Lower leg skin (tissue), 4 donors: ENCODE data around the gene KDM3B. TPM values are rescaled to one million over a fixed set of nuclear protein-coding genes. Genes with fewer than 3 reads are reported as not detected.

ENCODE experiments used
- DNase-seq, 2 donors: peaks; one replicate each; pipeline ENCODE4 v3.0.0-alpha.2; 2019; ENCODE audit warnings: low spot score in 2 of 2
- H3K4me3 ChIP-seq: fragments of 200-600 bp; sonication (generic); 2 replicates; pipeline ENCODE4 v1.5.1; 2017; ENCODE audit warnings: mild to moderate bottlenecking, low read depth; ENCODE audit not compliant: poor library complexity, severe bottlenecking
- POLR2A ChIP-seq, 2 donors: fragments of 450-650 bp; IDR thresholded peaks; one replicate each; pipeline ENCODE4 v1.6.1; 2016 to 2017; ENCODE audit warnings: antibody characterized with exemption in 2 of 2, mild to moderate bottlenecking in 1 of 2, moderate library complexity in 1 of 2
- WGBS, 2 donors: methylation state at CpG; one replicate each; pipeline ENCODE4 v1.1.5; 2018; 5-methylcytosine and 5-hydroxymethylcytosine counted together
- intact Hi-C: fragments of 100-400 bp; cut with DNase I; formaldehyde crosslinking; loops from one replicate; pipeline ENCODE4 v1.15.0; 2023; ENCODE audit warnings: low total_unique reads
- total RNA-seq, 4 donors: library from RNA; depleted of rRNA; stranded (reverse); fragments of >200 nt; gene quantifications; one replicate each; pipeline ENCODE4 v1.1.0, GENCODE V29; 2016
- TF ChIP-seq, protein P1 (sequence below), 3 donors: fragments of 450-650 bp; IDR thresholded peaks; one replicate each; pipeline ENCODE4 v1.5.1; 2016; ENCODE audit warnings: antibody characterized with exemption in 3 of 3, mild to moderate bottlenecking in 3 of 3, moderate library complexity in 2 of 3

Gene KDM3B
- total RNA-seq, 4 donors from 2014 or later = 54.4 to 72.7 (median 67.0) TPM

DNA sequence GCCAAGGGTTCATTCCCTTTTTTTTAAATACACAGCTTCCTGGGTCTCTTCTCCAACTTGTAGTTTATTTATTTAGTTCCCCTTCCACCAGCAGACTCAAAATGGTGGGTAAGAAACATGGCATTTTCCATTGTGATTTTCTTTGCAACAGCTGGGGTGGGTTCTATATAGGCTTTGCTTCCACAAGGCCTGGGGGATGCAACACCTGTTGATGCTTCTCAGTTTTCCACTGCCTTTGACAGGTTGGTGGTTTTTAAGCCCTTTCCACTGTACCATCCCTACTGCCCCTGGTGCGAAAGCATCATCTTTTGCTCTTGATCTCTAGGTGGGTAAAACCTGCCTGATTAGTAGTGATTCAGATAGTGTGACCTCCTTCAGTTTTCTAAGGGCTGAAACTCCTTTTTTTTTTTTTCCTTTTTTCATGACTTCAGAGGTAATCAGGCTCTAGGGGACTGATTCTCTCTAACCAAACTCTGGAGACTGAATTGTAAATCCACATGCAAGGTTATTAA, 8.5 kb downstream of the KDM3B start:
- H3K4me3 ChIP-seq = no peak overlapping the region
- TF ChIP-seq, protein P1, sequence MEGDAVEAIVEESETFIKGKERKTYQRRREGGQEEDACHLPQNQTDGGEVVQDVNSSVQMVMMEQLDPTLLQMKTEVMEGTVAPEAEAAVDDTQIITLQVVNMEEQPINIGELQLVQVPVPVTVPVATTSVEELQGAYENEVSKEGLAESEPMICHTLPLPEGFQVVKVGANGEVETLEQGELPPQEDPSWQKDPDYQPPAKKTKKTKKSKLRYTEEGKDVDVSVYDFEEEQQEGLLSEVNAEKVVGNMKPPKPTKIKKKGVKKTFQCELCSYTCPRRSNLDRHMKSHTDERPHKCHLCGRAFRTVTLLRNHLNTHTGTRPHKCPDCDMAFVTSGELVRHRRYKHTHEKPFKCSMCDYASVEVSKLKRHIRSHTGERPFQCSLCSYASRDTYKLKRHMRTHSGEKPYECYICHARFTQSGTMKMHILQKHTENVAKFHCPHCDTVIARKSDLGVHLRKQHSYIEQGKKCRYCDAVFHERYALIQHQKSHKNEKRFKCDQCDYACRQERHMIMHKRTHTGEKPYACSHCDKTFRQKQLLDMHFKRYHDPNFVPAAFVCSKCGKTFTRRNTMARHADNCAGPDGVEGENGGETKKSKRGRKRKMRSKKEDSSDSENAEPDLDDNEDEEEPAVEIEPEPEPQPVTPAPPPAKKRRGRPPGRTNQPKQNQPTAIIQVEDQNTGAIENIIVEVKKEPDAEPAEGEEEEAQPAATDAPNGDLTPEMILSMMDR (IDR thresholded peaks at IDR 0.05) = no peak
- TF ChIP-seq POLR2A (IDR thresholded peaks at IDR 0.05) = no peak
- DNase-seq = no peak
- WGBS, 2 donors = 89 to 97% methylated on average over 1 of the region's 1 CpG
- intact Hi-C loops = no loop called here

DNA sequence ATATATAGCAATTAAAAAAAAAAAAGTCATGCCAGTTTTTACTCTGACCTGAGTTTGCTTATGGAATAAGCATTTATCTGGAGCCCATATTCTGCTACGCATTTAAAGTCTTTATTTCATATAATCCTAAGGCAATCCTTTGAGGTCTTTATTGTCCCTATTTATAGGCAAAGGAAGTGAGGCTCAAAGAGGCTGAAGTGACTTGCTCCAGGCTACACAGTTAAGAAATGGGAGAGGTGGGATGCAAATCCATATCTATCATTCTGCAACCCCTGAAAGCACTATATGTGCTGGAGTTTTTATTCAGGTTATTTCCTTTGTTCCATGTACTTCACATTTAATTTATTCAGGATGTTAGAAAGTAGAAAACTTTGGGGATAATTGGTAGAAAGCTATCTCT, 12.1 kb downstream of the KDM3B start:
- no peak for DNase-seq
- H3K4me3 ChIP-seq = no peak overlapping the region
- TF ChIP-seq POLR2A (IDR thresholded peaks at IDR 0.05) = no peak
- TF ChIP-seq, protein P1 (IDR thresholded peaks at IDR 0.05) = no peak
- intact Hi-C loops = no loop called here
- WGBS, 2 donors = 98 to 100% methylated on average over 1 of the region's 1 CpG

DNA sequence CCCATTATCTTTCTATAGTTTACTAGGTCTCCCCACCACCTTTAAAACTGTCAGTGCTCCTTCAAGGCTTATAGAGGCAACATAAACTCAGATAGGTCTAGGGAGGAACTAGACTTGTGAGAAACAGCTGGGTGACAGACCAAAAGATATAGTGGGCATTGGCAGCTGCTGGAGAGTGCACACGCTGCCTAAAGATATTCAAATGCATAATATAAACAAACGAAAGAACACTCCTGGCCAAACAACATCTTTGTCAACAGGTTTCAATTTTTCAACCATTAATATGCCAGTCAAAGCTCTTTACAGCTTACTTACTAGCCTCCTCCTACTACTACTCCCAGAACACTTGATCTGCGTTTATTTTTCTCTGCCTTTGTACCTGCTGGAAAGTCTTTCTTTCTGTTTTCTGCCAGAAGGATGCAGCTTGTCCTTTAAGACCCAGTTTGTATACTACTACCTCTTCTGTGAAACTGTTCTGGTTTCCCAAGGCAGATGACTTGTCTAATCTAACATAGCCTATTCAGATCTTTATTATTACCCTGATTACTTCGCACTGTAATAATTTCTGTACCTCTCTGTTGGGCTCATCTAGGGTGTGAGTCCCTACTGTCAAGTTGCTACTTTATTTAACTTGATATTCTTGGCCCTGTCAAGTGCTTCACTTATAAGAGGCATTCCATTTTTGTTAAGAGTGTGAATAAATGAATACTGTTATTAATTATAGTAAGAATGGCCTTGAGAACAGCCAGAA, 14.3 kb downstream of the KDM3B start:
- no peak overlapping the region for H3K4me3 ChIP-seq
- 55 to 60% methylated on average over 4 of the region's 4 CpGs for WGBS, 2 donors
- TF ChIP-seq, protein P1 (IDR thresholded peaks at IDR 0.05) = no peak
- TF ChIP-seq POLR2A (IDR thresholded peaks at IDR 0.05) = no peak
- no peak for DNase-seq
- intact Hi-C loops = no loop called here

DNA sequence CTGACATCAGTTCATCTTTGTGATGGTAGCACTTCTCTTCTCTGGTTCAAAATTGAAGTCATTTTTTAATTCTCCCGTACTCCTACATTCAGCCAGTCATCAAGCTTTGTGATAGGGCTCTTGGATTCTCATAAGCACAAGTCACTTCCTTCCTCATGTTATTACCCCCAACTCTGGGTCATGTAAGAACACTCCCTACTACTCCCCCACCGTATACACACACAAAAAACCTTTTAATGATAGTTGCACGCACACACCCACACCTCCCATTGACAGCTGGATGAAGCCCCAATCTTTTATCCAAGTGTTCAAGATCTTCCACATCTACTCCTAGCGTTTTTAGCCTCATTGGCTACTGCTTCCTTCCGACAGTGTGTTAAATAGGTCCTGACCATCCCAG, 16.8 kb downstream of the KDM3B start:
- intact Hi-C loops = no loop called here
- 74 to 75% methylated on average over 5 of the region's 5 CpGs for WGBS, 2 donors

DNA sequence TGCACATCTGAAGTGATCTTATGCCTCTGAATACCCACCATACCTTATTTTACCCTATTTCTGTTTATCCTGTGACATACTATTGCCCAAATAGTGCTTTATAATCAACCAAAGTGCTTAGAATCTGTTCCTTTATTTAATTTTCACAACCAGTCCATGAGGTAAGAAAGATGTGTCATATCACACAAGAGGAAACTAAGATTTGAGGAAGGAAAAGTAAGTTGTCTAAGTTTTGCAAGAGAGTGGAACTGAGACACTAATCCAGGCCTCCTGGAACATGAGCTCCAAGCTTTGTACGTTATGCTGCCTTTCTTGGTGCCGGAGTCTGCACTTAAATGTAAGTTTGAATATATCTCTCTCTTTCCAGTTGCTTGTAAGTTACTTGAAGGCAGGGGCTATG, 17.2 kb downstream of the KDM3B start:
- DNase-seq = no peak
- intact Hi-C loops = no loop called here
- H3K4me3 ChIP-seq = no peak overlapping the region
- no peak for TF ChIP-seq POLR2A (IDR thresholded peaks at IDR 0.05)
- TF ChIP-seq, protein P1 (IDR thresholded peaks at IDR 0.05) = no peak
- WGBS, 2 donors = 84 to 86% methylated on average over 2 of the region's 2 CpGs

More for the DNA sequence above, 16.8 kb downstream of the KDM3B start:
- no peak for DNase-seq
- no peak overlapping the region for H3K4me3 ChIP-seq
- TF ChIP-seq, protein P1 (IDR thresholded peaks at IDR 0.05) = no peak
- no peak for TF ChIP-seq POLR2A (IDR thresholded peaks at IDR 0.05)
